ENCODE results near the gene MYL11. TPM values are rescaled to one million over a fixed set of nuclear protein-coding genes. Genes with fewer than 3 reads are reported as not detected.

MYL11 gene
- total RNA-seq, 4 donors from 2014 or later: 6.3 TPM; not detected in 3

- peak overlapping the region in 3 of 4 donors; percentile 65 to 90 (median 83) for H3K4me3 ChIP-seq
- WGBS, 2 donors (ENCODE audit: low coverage in 1 of 2): 58 to 80% methylated on average over 1 to 12 of the region's 12 CpGs
- in situ Hi-C loops (cut with MboI; ENCODE audit: low pct_ligation_motif_present in 1 of 4, low pct_unique_long_range_greater_than_20kb in 1 of 4, low sequenced_read_pairs in 3 of 4): no loop called here
- no peaks in the 10 kb centered on the region for H3K27me3 ChIP-seq
- H3K9me3 ChIP-seq: no peaks in the 10 kb centered on the region
- peak overlapping the region; percentile 88 to 99 (median 96) for H3K27ac ChIP-seq
- H3K4me1 ChIP-seq: peaks cover 28 to 47% (median 32%) of the 10 kb centered on the region in 4 donors
- TF ChIP-seq CTCF (IDR thresholded peaks at IDR 0.05): no peak
- no peak for TF ChIP-seq POLR2A (IDR thresholded peaks at IDR 0.05)
- TF ChIP-seq EP300 (IDR thresholded peaks at IDR 0.05; ENCODE audit: low read depth): no peak
- no peak for TF ChIP-seq POLR2AphosphoS5 (IDR thresholded peaks at IDR 0.05)
- intact Hi-C loops (cut with DNase I; ENCODE audit: low total_unique reads): no loop called here
- H3K36me3 ChIP-seq: peaks cover 0 to 18% (median 8%) of the 10 kb centered on the region in 4 donors
- peak; percentile 42 for DNase-seq
Observed at GRCh38 chr16:30356401-30357084, 18.1 kb upstream of the MYL11 start.

DNA sequence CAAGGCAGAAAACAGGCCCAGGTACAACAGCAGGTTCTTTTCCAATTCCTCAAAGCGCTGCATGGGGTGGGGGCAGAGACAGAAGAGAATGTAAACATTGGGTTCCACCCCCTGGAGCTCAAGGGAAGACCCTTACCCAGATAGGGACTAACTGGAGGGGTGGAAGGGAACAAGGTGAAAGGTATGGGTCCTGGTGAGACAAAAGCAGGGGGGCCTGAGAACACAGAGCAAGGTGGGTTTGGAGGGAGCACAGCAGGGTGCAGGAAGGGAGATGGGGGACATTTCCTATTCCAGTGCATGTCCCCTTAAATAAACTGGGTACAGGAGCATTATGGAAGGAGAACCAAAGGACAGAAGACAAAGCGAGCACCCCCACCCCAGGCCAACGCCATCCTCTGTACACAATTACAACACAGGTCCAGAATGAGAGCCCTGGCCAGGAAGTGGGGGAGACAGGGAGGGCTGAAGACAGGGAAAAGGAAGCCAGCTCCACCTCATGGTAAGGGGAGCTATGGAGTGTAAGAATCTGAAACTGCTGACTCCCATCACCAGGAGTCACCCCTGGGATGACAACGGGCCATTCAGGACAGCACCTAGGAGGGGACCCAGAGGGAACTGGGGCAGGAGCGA, 17.4 kb upstream of the MYL11 start:
- Histone ChIP-seq H3K27ac (peak overlapping the region in 2 of 4 donors; percentile 94 to 98), H3K36me3 (peaks cover 0 to 15% (median 5%) of the 10 kb centered on the region in 4 donors), H3K27me3 (no peaks in the 10 kb centered on the region), H3K4me3 (no peak overlapping the region), H3K4me1 (peaks cover 27 to 41% (median 29%) of the 10 kb centered on the region in 4 donors), H3K9me3 (no peaks in the 10 kb centered on the region)
- no peak for DNase-seq
- intact Hi-C loops (cut with DNase I; ENCODE audit: low total_unique reads) (no loop called here), in situ Hi-C loops (cut with MboI; ENCODE audit: low pct_ligation_motif_present in 1 of 4, low pct_unique_long_range_greater_than_20kb in 1 of 4, low sequenced_read_pairs in 3 of 4) (no loop called here)
- no peak for TF ChIP-seq POLR2AphosphoS5 (IDR thresholded peaks at IDR 0.05)
- no peak for TF ChIP-seq EP300 (IDR thresholded peaks at IDR 0.05; ENCODE audit: low read depth)
- no peak for TF ChIP-seq CTCF (IDR thresholded peaks at IDR 0.05)
- no peak for TF ChIP-seq POLR2A (IDR thresholded peaks at IDR 0.05)
- 70% methylated on average over 5 of the region's 5 CpGs; no CpG with 5 or more reads in 1 of the 2 donors for WGBS, 2 donors (ENCODE audit: low coverage in 1 of 2)

GRCh38 chr16:30357715-30358576, 16.7 kb upstream of the MYL11 start:
- peaks cover 0 to 13% (median 4%) of the 10 kb centered on the region in 4 donors for H3K36me3 ChIP-seq
- H3K4me3 ChIP-seq: no peak overlapping the region
- no peak for DNase-seq
- in situ Hi-C loops (cut with MboI; ENCODE audit: low pct_ligation_motif_present in 1 of 4, low pct_unique_long_range_greater_than_20kb in 1 of 4, low sequenced_read_pairs in 3 of 4) (no loop called here), intact Hi-C loops (cut with DNase I; ENCODE audit: low total_unique reads) (no loop called here)
- H3K9me3 ChIP-seq: no peaks in the 10 kb centered on the region
- TF ChIP-seq POLR2AphosphoS5 (IDR thresholded peaks at IDR 0.05) (no peak), POLR2A (IDR thresholded peaks at IDR 0.05) (no peak), EP300 (IDR thresholded peaks at IDR 0.05; ENCODE audit: low read depth) (no peak), CTCF (IDR thresholded peaks at IDR 0.05) (no peak)
- peaks cover 20 to 33% (median 24%) of the 10 kb centered on the region in 4 donors for H3K4me1 ChIP-seq
- WGBS, 2 donors (ENCODE audit: low coverage in 1 of 2): 83 to 85% methylated on average over 9 to 25 of the region's 37 CpGs
- peak overlapping the region in 1 of 4 donors; percentile 94 for H3K27ac ChIP-seq
- no peaks in the 10 kb centered on the region for H3K27me3 ChIP-seq

DNA sequence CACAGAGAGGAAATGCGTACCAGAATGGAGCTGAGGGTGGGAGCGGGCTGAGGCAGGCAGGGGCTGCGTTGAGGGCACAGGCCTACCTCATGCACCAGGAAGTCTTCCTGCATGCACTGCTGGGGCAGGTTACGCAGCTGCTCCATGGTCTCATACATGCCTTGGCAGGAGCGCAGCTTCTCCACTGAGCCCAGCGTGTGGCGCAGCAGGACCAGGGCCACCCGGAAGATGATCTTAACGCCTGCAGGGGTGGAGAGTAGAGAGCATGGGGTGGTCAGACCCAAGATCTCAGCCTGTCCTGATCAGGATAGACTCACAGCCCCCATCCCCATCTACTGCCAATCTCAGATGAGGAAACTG, 16.0 kb upstream of the MYL11 start:
- no peak for TF ChIP-seq CTCF (IDR thresholded peaks at IDR 0.05)
- no peak for TF ChIP-seq POLR2AphosphoS5 (IDR thresholded peaks at IDR 0.05)
- no peak for TF ChIP-seq POLR2A (IDR thresholded peaks at IDR 0.05)
- TF ChIP-seq EP300 (IDR thresholded peaks at IDR 0.05; ENCODE audit: low read depth): no peak
- Histone ChIP-seq H3K4me1 (peaks cover 16 to 27% (median 20%) of the 10 kb centered on the region in 4 donors), H3K36me3 (peaks cover 0 to 11% (median 3%) of the 10 kb centered on the region in 4 donors), H3K27me3 (no peaks in the 10 kb centered on the region), H3K27ac (no peak overlapping the region), H3K9me3 (no peaks in the 10 kb centered on the region), H3K4me3 (no peak overlapping the region)
- in situ Hi-C loops (cut with MboI; ENCODE audit: low pct_ligation_motif_present in 1 of 4, low pct_unique_long_range_greater_than_20kb in 1 of 4, low sequenced_read_pairs in 3 of 4) (no loop called here), intact Hi-C loops (cut with DNase I; ENCODE audit: low total_unique reads) (no loop called here)
- DNase-seq: no peak
- WGBS, 2 donors (ENCODE audit: low coverage in 1 of 2): 91% methylated on average over 8 of the region's 9 CpGs; no CpG with 5 or more reads in 1 of the 2 donors
